Measurements from ENCODE around the gene FAM24B.

The FAM24B gene

DNA sequence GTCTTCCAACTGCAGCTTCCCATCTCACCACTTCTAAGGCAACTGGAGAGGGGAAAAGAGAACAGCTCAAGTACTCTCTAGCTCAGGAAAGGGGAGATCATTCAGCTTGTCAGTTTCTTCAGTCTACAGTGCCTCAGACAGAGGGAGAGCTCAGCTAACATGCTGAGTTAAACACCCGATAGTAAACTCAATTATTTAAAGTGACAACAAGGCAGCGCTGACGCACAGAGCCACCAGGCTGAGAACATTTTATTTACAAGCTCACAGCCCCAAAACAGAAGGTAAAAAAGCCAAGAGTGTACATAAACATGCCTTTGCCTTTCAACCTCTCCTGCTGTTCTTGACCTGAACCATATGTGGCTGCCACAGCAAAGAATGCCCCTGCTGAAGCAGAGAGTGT is 23.6 kb downstream of the FAM24B start:
- TF ChIP-seq, protein P1, sequence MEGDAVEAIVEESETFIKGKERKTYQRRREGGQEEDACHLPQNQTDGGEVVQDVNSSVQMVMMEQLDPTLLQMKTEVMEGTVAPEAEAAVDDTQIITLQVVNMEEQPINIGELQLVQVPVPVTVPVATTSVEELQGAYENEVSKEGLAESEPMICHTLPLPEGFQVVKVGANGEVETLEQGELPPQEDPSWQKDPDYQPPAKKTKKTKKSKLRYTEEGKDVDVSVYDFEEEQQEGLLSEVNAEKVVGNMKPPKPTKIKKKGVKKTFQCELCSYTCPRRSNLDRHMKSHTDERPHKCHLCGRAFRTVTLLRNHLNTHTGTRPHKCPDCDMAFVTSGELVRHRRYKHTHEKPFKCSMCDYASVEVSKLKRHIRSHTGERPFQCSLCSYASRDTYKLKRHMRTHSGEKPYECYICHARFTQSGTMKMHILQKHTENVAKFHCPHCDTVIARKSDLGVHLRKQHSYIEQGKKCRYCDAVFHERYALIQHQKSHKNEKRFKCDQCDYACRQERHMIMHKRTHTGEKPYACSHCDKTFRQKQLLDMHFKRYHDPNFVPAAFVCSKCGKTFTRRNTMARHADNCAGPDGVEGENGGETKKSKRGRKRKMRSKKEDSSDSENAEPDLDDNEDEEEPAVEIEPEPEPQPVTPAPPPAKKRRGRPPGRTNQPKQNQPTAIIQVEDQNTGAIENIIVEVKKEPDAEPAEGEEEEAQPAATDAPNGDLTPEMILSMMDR (IDR thresholded peaks at IDR 0.05; ENCODE audit: insufficient read depth, low read depth, low read length, missing control alignments): no peak
- DNase-seq (ENCODE audit: low read depth): no peak
- no peak overlapping the region for H3K4me3 ChIP-seq (ENCODE audit: low read depth, low read length)

DNA sequence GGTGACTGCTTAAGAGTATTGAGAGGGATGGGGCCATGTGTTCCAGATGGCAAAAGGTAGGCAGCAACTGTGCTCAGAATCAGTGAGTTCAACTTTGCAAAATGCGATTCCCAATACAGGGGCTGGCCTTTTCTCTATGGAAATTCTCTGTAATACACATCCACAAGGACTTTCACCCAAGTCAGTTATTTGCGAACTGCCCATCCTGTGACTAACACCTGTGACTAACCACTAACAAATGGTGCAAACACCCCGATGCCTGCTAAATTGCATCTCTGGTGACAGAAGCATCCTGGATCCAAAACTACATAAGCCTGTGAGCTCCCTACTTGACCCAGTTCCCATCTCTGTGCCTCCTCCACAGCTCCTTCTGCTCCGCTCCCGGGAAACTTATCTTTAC is 24.7 kb downstream of the FAM24B start:
- TF ChIP-seq, protein P1 (IDR thresholded peaks at IDR 0.05; ENCODE audit: insufficient read depth, low read depth, low read length, missing control alignments): no peak
- DNase-seq (ENCODE audit: low read depth): no peak

DNA sequence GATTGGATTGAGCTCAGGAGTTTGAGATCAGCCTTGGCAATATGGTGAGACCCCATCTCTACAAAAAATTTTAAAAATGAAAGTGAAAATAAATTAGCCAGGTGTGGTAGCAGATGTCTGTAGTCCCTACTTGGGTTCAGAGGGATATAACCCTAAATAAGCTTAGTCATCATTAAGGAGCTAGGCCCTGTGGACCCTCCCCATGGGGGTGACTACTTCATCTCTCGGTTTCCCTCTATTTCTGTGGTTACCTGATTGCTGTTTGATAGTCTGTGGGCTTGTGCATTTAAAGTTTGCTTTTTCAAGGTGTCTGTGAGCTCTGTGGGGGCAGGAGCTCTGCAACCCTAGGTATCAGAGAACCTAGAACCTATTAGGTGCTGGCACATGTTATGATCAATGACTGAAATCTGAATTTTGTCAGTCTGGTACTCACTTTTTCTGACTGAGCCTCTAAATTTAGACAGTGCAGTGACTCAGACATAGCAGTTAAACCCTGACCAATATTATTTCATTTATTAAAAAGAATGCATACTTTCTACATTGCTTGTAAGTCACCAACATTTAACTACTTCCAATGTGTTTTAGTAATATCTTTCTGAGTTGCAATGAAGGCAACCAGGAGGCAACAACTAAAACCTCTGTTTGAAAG is 25.6 kb downstream of the FAM24B start:
- TF ChIP-seq, protein P1 (IDR thresholded peaks at IDR 0.05; ENCODE audit: insufficient read depth, low read depth, low read length, missing control alignments): no peak
- H3K4me3 ChIP-seq (ENCODE audit: low read depth, low read length): no peak overlapping the region
- DNase-seq (ENCODE audit: low read depth): no peak

More for the DNA sequence above, 24.7 kb downstream of the FAM24B start:
- H3K4me3 ChIP-seq (ENCODE audit: low read depth, low read length): no peak overlapping the region

DNA sequence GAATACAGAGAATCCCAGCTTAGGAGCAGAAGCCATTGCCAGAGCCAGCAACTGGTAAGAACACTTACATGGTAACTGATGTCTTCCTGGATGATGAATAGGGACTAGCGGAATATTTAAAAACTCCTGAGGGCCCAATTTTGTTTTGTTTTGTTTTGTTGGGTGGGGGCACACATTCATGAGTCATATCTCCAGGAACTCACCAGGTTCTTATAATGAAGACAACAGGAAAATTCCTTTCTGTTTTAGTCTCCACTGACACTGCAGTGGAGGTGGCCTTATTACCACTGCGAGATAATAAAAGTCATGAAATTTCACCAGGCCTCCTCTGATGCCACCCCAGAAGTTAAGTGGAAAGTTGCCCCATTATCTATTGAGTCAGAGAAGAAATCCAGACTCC is 27.1 kb downstream of the FAM24B start:
- DNase-seq (ENCODE audit: low read depth): no peak
- H3K4me3 ChIP-seq (ENCODE audit: low read depth, low read length): no peak overlapping the region
- TF ChIP-seq, protein P1 (IDR thresholded peaks at IDR 0.05; ENCODE audit: insufficient read depth, low read depth, low read length, missing control alignments): no peak

DNA sequence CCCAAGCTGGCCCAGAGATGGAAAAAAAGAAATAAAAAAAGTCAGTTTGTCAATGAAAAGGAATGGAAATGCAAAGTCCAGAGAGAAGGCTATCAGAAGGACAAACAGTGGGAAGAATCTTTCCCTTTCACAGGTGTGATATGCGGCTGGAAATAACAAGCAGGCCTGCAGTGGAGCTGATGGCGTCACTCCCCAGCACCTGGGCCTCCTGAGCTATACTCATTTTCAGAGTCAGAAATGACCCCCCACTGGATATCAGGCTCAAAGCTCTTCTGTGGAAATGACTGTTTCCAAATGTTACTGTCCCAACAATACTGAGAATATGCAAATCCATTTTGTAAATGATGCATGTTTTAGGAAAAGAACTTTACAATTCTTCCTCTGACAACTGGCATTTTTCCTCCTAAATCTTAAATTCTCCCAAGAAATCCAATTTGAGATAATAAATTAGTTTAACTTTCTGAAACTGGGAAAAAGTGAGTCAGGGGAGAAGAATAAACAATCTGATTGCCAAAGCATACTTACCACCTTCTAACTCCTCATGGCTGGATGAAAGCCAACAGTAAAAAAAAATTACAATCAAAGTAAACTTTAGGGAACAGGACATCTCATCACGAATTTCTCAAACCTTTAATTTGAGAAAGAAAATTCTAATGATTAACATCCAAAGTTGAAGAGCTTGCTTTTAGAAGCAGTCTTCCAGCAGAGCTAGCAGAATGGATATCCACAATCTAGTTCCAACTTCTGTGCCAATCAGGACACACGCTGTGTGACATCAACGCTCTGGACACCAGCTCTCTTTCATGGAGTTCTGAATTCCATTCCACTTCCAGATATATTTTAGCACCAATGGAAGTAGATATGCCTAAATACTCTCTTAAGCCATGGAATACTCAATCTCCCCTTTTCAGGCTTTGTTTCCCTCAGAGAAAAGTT is 28.4 kb downstream of the FAM24B start:
- TF ChIP-seq, protein P1 (IDR thresholded peaks at IDR 0.05; ENCODE audit: insufficient read depth, low read depth, low read length, missing control alignments): no peak
- DNase-seq (ENCODE audit: low read depth): no peak
- H3K4me3 ChIP-seq (ENCODE audit: low read depth, low read length): no peak overlapping the region

DNA sequence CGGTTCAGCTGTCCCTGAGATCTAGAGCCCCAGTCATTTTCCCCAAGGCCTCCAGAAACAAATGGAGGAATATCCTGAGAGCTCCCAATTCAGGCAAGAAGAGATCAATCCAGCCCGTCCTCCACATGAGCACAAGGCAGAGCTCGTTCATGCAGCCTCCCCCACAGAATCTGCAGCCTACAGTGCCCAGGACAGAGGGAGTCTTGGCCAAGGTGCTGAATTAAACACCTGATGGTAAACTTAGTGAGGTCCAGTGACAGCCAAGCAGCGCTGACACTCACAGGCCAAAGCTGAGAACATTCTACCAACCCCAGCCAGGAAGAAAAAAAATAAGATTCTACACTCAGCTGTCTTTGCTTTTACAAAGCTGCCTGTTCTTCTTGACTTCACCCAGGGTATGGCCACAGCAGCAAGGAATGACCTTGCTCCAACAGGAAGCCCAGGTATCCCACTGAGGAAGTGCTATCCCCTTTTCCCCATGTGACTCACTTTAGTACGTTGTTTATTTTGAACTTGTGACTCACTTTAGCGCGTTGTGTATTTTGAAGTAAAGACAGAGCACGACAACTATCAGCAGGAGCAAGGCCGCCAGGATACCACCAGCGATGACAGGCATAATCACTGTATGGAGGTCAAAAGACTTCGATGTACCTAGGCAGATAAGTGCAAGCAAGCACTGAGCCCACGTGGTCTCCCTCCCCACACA is 29.3 kb downstream of the FAM24B start:
- TF ChIP-seq, protein P1 (IDR thresholded peaks at IDR 0.05; ENCODE audit: insufficient read depth, low read depth, low read length, missing control alignments): no peak
- no peak for DNase-seq (ENCODE audit: low read depth)
- no peak overlapping the region for H3K4me3 ChIP-seq (ENCODE audit: low read depth, low read length)

Measured in GM12865 (cell line).